ENCODE data around the gene ZNF512. TPM values are rescaled to one million over a fixed set of nuclear protein-coding genes. Genes with fewer than 3 reads are reported as not detected.
A peak's percentile ranks its signal among the peaks of the same experiment; 100 is the strongest.
"Not testable (repeated sequence)": the region's sequence is repeated elsewhere in the genome, so short reads cannot be mapped to it uniquely, and the experiment has no call there.

ZNF512 gene
- total RNA-seq: 34.5 and 55.9 TPM in 2 replicates

- peak within 1 kb of the TSS; percentile 61 for H3K4me3 ChIP-seq (ENCODE audit: low read depth, low read length)
- peak; percentile 72 for DNase-seq (ENCODE audit: low read depth)
- no peaks in the 10 kb centered on the region for H3K27me3 ChIP-seq (ENCODE audit: control insufficient read depth, insufficient read depth, low read length)
- no peaks in the 10 kb centered on the region for H3K36me3 ChIP-seq (ENCODE audit: control insufficient read depth, insufficient read depth, low read length)
- TF ChIP-seq CTCF (IDR thresholded peaks at IDR 0.05; ENCODE audit: insufficient read depth, low read length, poor library complexity, severe bottlenecking): no peak
These were observed at the start of gene ZNF512 for GRCh38 chr2:27582695-27583389. TSS of gene ZNF512 (plus strand) at chr2:27583042. CDS start at chr2:27583113, 71 bp downstream.

- H3K27me3 ChIP-seq (ENCODE audit: control insufficient read depth, insufficient read depth, low read length): no peaks in the 10 kb centered on the region
- TF ChIP-seq CTCF (IDR thresholded peaks at IDR 0.05; ENCODE audit: insufficient read depth, low read length, poor library complexity, severe bottlenecking): no peak
- no peak overlapping the region for H3K4me3 ChIP-seq (ENCODE audit: low read depth, low read length)
- H3K36me3 ChIP-seq (ENCODE audit: control insufficient read depth, insufficient read depth, low read length): no peaks in the 10 kb centered on the region
- DNase-seq (ENCODE audit: low read depth): no peak
These were observed 45.6 kb upstream of the ZNF512 start for GRCh38 chr2:27537287-27537686.

GRCh38 chr2:27538839-27539450, 43.9 kb upstream of the ZNF512 start:
- not testable (repeated sequence) for DNase-seq (ENCODE audit: low read depth); H3K36me3 ChIP-seq (ENCODE audit: control insufficient read depth, insufficient read depth, low read length); H3K4me3 ChIP-seq (ENCODE audit: low read depth, low read length); H3K27me3 ChIP-seq (ENCODE audit: control insufficient read depth, insufficient read depth, low read length)

GRCh38 chr2:27539649-27540048, 43.2 kb upstream of the ZNF512 start:
- H3K4me3 ChIP-seq (ENCODE audit: low read depth, low read length); H3K27me3 ChIP-seq (ENCODE audit: control insufficient read depth, insufficient read depth, low read length); H3K36me3 ChIP-seq (ENCODE audit: control insufficient read depth, insufficient read depth, low read length); DNase-seq (ENCODE audit: low read depth): not testable (repeated sequence)

- no peak for DNase-seq (ENCODE audit: low read depth)
- Histone ChIP-seq H3K36me3 (ENCODE audit: control insufficient read depth, insufficient read depth, low read length) (no peaks in the 10 kb centered on the region), H3K4me3 (ENCODE audit: low read depth, low read length) (no peak overlapping the region), H3K27me3 (ENCODE audit: control insufficient read depth, insufficient read depth, low read length) (no peaks in the 10 kb centered on the region)
- no peak for TF ChIP-seq CTCF (IDR thresholded peaks at IDR 0.05; ENCODE audit: insufficient read depth, low read length, poor library complexity, severe bottlenecking)
These were observed 38.6 kb upstream of the ZNF512 start for GRCh38 chr2:27544143-27544821.

GRCh38 chr2:27545348-27546141, 37.3 kb upstream of the ZNF512 start:
- Histone ChIP-seq H3K4me3 (ENCODE audit: low read depth, low read length) (no peak overlapping the region), H3K36me3 (ENCODE audit: control insufficient read depth, insufficient read depth, low read length) (no peaks in the 10 kb centered on the region), H3K27me3 (ENCODE audit: control insufficient read depth, insufficient read depth, low read length) (no peaks in the 10 kb centered on the region)
- DNase-seq (ENCODE audit: low read depth): no peak
- no peak for TF ChIP-seq CTCF (IDR thresholded peaks at IDR 0.05; ENCODE audit: insufficient read depth, low read length, poor library complexity, severe bottlenecking)

All from kidney epithelial cell (primary cell).